Stimulated activated CD4-positive, alpha-beta T cell treated with anti-CD3 and anti-CD28 coated beads, TNF-alpha, amount 100 ng/mL, for 1 hour (primary cell): ENCODE data around the gene SMARCB1.

Experiments used
- DNase-seq, 3 donors: peaks; one replicate each; pipeline ENCODE4 v3.0.0-alpha.2; 2020; ENCODE audit warnings: low read depth in 3 of 3, low spot score in 1 of 3

SMARCB1 gene

DNA sequence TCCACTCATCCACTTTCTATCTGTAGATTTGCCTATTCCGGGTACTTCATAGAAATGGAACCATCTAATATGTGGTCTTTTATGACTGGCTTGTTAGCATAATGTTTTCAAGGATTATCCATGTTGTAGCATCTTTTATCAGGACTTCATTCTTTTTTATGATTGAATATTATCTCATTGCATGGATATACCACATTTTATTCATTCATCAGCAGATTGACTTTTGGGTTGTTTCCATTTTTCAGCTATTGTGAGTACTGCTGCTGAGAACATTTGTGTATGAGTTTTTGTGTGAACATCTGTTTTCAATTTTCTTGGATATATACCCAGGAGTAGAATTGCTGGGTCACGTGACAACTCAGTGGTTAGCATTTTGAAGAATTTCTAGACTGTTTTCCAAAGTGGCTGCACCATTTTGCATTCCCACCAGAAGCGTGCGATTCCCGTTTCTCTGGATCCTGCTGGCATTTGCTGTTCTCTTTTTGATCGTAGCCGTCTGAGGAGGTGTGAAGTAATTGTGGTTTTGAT, 43.1 kb downstream of the SMARCB1 start:
- no peak for DNase-seq

DNA sequence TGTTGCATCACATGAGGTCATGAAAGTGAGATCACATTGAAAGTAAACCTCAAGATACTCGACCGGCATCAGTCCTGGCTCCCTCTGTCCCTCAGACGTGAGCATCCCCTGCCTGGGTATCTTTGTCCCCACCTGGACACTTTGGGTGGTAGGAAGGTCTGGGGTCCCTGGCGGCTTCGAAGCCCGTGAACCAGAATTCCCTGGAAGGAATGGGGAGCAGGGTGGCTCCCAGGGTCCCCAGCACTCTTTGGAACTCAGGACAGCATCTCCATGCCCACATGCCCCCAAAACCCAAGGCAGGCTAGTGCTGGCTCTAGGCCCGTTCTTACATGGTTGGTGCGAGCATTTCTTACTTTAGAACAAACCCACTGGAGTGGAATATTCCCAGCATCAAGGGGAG, 44.5 kb downstream of the SMARCB1 start:
- DNase-seq = no peak

GRCh38 chr22:23831781-23832180, 45.0 kb downstream of the SMARCB1 start:
- no peak for DNase-seq

DNA sequence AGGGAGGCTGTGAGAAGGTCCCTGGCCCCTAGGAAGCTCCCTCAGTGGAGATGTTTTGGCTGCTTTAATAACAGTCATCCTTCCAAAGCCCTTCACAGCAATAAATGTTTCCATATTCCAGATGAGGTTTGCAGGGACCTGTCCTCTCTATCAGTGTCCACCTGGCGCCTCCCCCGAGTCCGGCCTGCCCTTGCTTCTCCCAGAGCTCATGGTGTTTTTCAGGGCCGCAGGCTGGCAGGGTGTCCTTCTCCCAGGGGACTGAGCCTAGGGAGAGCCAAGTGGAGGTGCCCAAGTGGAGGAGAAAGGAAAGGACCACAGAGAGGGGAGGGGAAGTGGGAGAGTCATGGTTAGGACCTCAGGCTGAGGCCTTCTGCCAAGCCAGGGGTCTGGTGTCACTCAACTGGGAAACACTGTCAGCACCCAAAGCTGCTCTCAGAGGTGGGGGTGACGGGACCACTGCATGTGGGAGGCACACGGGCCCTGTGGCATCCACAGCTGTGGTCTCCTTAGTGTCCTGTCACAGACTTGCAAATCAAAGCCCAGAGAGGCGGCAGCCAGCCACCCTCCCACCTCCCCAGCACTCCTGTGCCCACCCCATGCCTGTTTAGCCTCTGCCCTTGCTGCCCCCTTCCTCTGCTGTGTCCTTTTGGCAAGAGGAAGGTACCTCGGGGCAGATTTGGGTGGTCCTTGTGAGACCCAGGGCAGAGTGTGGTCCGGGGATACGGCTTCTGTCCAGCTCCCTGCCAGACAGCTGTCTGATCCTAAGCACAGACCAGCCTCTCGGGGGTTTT, 45.7 kb downstream of the SMARCB1 start:
- DNase-seq = no peak

GRCh38 chr22:23833017-23833751, 46.4 kb downstream of the SMARCB1 start:
- DNase-seq = no peak

- DNase-seq = no peak
These were observed 47.1 kb downstream of the SMARCB1 start for GRCh38 chr22:23833911-23834317.

DNA sequence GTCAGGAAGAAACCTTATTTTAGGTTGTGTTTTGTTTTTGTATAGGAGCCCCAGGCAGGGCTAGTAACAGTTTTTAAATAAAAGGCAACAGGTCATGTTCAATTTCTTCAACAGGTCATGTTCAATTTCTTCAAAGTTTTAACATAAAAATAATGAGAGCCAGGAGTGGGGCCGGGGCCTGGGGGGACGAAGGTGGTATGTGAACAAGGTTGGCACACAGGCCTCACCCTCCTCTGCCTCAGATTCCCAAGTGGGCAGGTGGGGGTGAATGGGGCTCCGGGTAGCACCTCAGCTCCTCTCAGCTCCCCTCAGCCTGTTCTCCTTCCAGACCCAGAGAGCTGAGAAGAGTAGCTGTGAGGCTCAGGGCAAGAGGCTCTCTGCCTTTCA, 47.6 kb downstream of the SMARCB1 start:
- DNase-seq = no peak

GRCh38 chr22:23834793-23835483, 48.2 kb downstream of the SMARCB1 start:
- no peak for DNase-seq

GRCh38 chr22:23835484-23836144, 48.8 kb downstream of the SMARCB1 start:
- no peak for DNase-seq

GRCh38 chr22:23836281-23836680, 49.5 kb downstream of the SMARCB1 start:
- no peak for DNase-seq

- DNase-seq = no peak
These were observed 50.1 kb downstream of the SMARCB1 start for GRCh38 chr22:23836692-23837495.

- no peak for DNase-seq
These were observed 50.7 kb downstream of the SMARCB1 start for GRCh38 chr22:23837496-23837859.

- no peak for DNase-seq
These were observed 51.3 kb downstream of the SMARCB1 start for GRCh38 chr22:23837911-23838680.

GRCh38 chr22:23838681-23839468, 52.1 kb downstream of the SMARCB1 start, which contains the start of gene DERL3:
Gene DERL3, minus strand, starts transcription at chr22:23839006. Its CDS starts 19 bp downstream, at chr22:23838987.
- peak; percentile 85 to 90 (median 86) for DNase-seq

DNA sequence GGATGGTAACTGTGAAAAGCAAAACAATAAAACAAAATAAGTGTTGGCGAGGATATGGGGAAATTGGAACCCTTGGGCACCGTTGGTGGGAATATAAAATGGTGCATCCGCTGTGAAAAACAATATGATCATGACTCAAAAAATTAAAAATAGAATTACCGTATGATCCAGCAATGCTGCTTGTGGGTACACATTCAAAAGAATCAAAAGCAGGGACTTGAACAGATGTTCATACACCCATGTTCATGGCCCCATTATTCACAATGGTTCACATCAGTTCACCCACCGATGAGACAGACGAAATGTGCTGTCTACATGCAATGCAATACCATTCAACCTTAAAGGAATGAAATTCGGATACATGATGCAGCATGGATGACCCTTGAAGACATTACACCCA, 53.3 kb downstream of the SMARCB1 start:
- DNase-seq = no peak

DNA sequence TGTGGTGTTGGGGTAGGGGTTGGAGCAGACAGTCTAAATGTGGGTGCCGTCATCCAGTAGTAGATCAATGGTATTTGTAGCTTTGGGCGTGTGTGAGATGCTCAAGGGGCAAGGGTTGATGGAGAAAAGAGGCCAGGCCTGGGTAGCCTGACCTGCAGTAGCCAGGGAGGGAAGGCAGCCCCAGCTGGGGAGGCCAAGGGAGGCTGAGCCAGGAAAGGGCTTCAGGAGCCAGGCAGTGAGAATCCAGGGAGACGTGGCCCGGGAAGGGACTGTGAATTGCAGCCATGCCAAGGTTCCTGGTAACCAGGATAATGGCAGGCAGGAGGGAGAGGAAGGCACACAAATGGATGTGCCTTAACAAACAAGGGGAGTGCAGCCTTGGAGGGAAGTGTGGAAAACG, 54.5 kb downstream of the SMARCB1 start:
- no peak for DNase-seq

DNA sequence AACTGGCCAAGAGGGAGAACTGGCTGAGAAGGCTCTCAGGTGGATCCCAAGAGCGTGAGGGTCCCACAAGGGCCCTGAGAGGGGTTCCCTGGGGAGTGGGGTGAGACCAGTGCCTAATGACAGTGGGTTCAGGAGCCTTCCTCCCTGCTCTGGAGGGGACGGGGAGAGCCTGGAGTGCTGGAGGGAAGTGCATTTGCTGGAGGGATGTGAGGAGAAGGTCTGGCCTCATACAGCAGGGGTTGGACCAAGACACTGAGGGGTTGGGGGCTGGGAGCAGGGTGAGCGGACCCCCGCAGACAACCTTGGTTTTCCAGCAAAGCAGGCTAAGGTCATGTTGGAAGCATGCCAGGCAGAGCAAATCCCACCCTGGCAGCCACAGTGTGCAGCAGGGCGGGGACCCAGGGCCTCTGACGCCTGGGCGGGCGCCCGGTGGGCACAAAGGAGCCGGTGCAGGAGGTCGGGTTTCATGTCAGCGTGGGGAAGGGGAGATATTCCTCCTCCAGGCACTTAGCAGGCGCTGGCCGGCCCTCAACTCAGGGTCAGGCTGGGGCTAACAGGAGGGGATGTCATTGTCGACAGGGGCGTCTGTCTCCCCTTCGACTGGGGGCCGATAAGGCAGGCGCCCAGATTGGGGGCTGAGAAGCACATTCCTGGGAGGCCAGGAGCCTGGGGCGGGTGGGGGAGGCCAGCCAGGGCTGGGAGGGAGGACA, 55.1 kb downstream of the SMARCB1 start:
- no peak for DNase-seq

- no peak for DNase-seq
These were observed 55.8 kb downstream of the SMARCB1 start for GRCh38 chr22:23842599-23842998.
